ENCODE data around the gene PCNX2.

Gene PCNX2

GRCh38 chr1:232992227-232992626 lies 303.3 kb downstream of the PCNX2 start:
- Histone ChIP-seq H4K20me1 (ENCODE audit: low read depth, low read length) (no peaks in the 10 kb centered on the region), H3K9me2 (replicated peaks; ENCODE audit: insufficient read depth, low read length) (no peaks in the 10 kb centered on the region), H3K4me2 (ENCODE audit: low read depth, low read length, poor library complexity, severe bottlenecking) (no peak overlapping the region), H3K36me3 (ENCODE audit: low read length) (no peaks in the 10 kb centered on the region), H3K4me3 (ENCODE audit: insufficient read depth, low read length, poor library complexity, severe bottlenecking) (no peak overlapping the region), H3K79me2 (ENCODE audit: insufficient read depth, low read length) (no peaks in the 10 kb centered on the region), H3K9me3 (ENCODE audit: insufficient read depth, low read length) (peaks cover 9% of the 10 kb centered on the region; the same call in 1 of the 2 replicates), H3K27me3 (ENCODE audit: low read length) (no peaks in the 10 kb centered on the region), H2AFZ (ENCODE audit: low read depth, low read length, severe bottlenecking) (no peak overlapping the region), H3F3A (ENCODE audit: insufficient read depth) (no peaks in the 10 kb centered on the region), H3K9ac (ENCODE audit: low read length) (no peak overlapping the region), H3K27ac (ENCODE audit: low read depth, low read length) (no peak overlapping the region)
- TF ChIP-seq, protein P1, sequence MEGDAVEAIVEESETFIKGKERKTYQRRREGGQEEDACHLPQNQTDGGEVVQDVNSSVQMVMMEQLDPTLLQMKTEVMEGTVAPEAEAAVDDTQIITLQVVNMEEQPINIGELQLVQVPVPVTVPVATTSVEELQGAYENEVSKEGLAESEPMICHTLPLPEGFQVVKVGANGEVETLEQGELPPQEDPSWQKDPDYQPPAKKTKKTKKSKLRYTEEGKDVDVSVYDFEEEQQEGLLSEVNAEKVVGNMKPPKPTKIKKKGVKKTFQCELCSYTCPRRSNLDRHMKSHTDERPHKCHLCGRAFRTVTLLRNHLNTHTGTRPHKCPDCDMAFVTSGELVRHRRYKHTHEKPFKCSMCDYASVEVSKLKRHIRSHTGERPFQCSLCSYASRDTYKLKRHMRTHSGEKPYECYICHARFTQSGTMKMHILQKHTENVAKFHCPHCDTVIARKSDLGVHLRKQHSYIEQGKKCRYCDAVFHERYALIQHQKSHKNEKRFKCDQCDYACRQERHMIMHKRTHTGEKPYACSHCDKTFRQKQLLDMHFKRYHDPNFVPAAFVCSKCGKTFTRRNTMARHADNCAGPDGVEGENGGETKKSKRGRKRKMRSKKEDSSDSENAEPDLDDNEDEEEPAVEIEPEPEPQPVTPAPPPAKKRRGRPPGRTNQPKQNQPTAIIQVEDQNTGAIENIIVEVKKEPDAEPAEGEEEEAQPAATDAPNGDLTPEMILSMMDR (IDR thresholded peaks at IDR 0.05; ENCODE audit: insufficient read depth, low read length, poor library complexity, severe bottlenecking), result no peak
- TF ChIP-seq EZH2phosphoT487 (conservative IDR thresholded peaks at IDR 0.05; ENCODE audit: low read length), result no peak

DNA sequence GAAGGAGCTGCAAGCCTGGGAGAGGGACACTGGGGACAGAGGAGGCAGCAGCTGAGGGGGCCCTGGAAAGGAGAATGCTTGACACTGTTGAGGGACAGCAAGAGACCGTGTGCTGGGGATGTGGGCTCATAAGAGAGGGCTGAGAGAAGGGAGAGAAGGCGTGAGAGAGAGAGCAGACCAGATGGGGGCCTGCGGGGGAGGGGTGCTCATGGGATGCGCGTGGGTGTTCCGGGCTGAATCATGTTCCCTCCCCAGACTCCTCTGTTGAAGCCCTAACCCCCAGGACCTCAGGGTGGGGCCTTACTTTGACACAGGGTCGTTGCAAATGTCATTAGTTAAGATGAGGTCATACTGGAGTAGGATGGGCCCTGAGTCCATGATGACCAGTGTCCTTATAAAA lies 304.3 kb downstream of the PCNX2 start:
- no peak overlapping the region for H3K4me2 ChIP-seq (ENCODE audit: low read depth, low read length, poor library complexity, severe bottlenecking)
- no peaks in the 10 kb centered on the region for H3K27me3 ChIP-seq (ENCODE audit: low read length)
- peaks cover 9% of the 10 kb centered on the region; the same call in 1 of the 2 replicates for H3K9me3 ChIP-seq (ENCODE audit: insufficient read depth, low read length)
- H3K27ac ChIP-seq (ENCODE audit: low read depth, low read length), result no peak overlapping the region
- no peaks in the 10 kb centered on the region for H3K79me2 ChIP-seq (ENCODE audit: insufficient read depth, low read length)
- H3F3A ChIP-seq (ENCODE audit: insufficient read depth), result no peaks in the 10 kb centered on the region
- H2AFZ ChIP-seq (ENCODE audit: low read depth, low read length, severe bottlenecking), result no peak overlapping the region
- no peak overlapping the region for H3K4me3 ChIP-seq (ENCODE audit: insufficient read depth, low read length, poor library complexity, severe bottlenecking)
- no peak overlapping the region for H3K9ac ChIP-seq (ENCODE audit: low read length)
- H3K9me2 ChIP-seq (replicated peaks; ENCODE audit: insufficient read depth, low read length), result no peaks in the 10 kb centered on the region
- H3K36me3 ChIP-seq (ENCODE audit: low read length), result no peaks in the 10 kb centered on the region
- no peaks in the 10 kb centered on the region for H4K20me1 ChIP-seq (ENCODE audit: low read depth, low read length)
- TF ChIP-seq, protein P1 (IDR thresholded peaks at IDR 0.05; ENCODE audit: insufficient read depth, low read length, poor library complexity, severe bottlenecking), result no peak
- TF ChIP-seq EZH2phosphoT487 (conservative IDR thresholded peaks at IDR 0.05; ENCODE audit: low read length), result no peak

GRCh38 chr1:232990176-232991128 lies 305.1 kb downstream of the PCNX2 start:
- Histone ChIP-seq H4K20me1 (ENCODE audit: low read depth, low read length) (no peaks in the 10 kb centered on the region), H3K36me3 (ENCODE audit: low read length) (no peaks in the 10 kb centered on the region), H3K27ac (ENCODE audit: low read depth, low read length) (no peak overlapping the region), H3K4me2 (ENCODE audit: low read depth, low read length, poor library complexity, severe bottlenecking) (no peak overlapping the region), H3K27me3 (ENCODE audit: low read length) (no peaks in the 10 kb centered on the region), H3K4me3 (ENCODE audit: insufficient read depth, low read length, poor library complexity, severe bottlenecking) (no peak overlapping the region), H3K9me3 (ENCODE audit: insufficient read depth, low read length) (peaks cover 9% of the 10 kb centered on the region; the same call in 1 of the 2 replicates), H2AFZ (ENCODE audit: low read depth, low read length, severe bottlenecking) (no peak overlapping the region), H3K9ac (ENCODE audit: low read length) (no peak overlapping the region), H3F3A (ENCODE audit: insufficient read depth) (no peaks in the 10 kb centered on the region), H3K79me2 (ENCODE audit: insufficient read depth, low read length) (no peaks in the 10 kb centered on the region), H3K9me2 (replicated peaks; ENCODE audit: insufficient read depth, low read length) (no peaks in the 10 kb centered on the region)
- TF ChIP-seq, protein P1 (IDR thresholded peaks at IDR 0.05; ENCODE audit: insufficient read depth, low read length, poor library complexity, severe bottlenecking), result no peak
- no peak for TF ChIP-seq EZH2phosphoT487 (conservative IDR thresholded peaks at IDR 0.05; ENCODE audit: low read length)
